H1 (cell line): Measurements from ENCODE around the gene KRT1. TPM values are rescaled to one million over a fixed set of nuclear protein-coding genes. Genes with fewer than 3 reads are reported as not detected.
"Not testable (repeated sequence)": the region's sequence is repeated elsewhere in the genome, so short reads cannot be mapped to it uniquely, and the experiment has no call there.

Source experiments
- CTCF ChIA-PET: fragments of 300-600 bp; sonication (Branson Sonifier 250); formaldehyde crosslinking; loops from one replicate; lab custom pipeline; 2021; ENCODE audit not compliant: partially characterized antibody; lab: Charles Lee
- POLR2A ChIA-PET: fragments of 300-600 bp; sonication (Branson Sonifier 250); formaldehyde crosslinking; loops from one replicate; lab custom pipeline; 2021; ENCODE audit warnings: inconsistent platforms; ENCODE audit not compliant: partially characterized antibody; lab: Charles Lee
- DNase-seq, 2 experiments: peaks; one replicate each; pipeline versions ENCODE4 v3.0.0 to v3.0.0-alpha.2; 2010 to 2022; ENCODE audit warnings: low spot score in 2 of 2, low read depth in 1 of 2, mixed read lengths in 1 of 2
- FAIRE-seq: peaks from 2 replicates; lab custom pipeline; 2011; peaks lifted over from hg19 to GRCh38; lab: Jason Lieb, UNC
- H2AFZ ChIP-seq: 2 replicates; pipeline ENCODE4 v1.8.1; 2012; ENCODE audit warnings: low read length, inconsistent platforms
- H2AK5ac ChIP-seq: 2 replicates; pipeline ENCODE4 v1.6.1; 2013; ENCODE audit warnings: low read depth, low read length
- H2BK120ac ChIP-seq: replicated peaks from 2 replicates; pipeline ENCODE3; 2013; ENCODE audit warnings: low read depth, low read length, inconsistent platforms
- H2BK12ac ChIP-seq: 2 replicates; pipeline ENCODE4 v1.6.1; 2013; ENCODE audit warnings: low read depth, low read length
- H2BK15ac ChIP-seq: 2 replicates; pipeline ENCODE4 v1.6.1; 2013; ENCODE audit warnings: low read length
- H2BK20ac ChIP-seq: 2 replicates; pipeline ENCODE4 v1.6.1; 2013; ENCODE audit warnings: low read length
- H2BK5ac ChIP-seq: 2 replicates; pipeline ENCODE4 v1.6.1; 2013; ENCODE audit warnings: low read depth, low read length
- H3K14ac ChIP-seq: 2 replicates; pipeline ENCODE4 v1.6.1; 2013; ENCODE audit warnings: inconsistent platforms; ENCODE audit not compliant: insufficient read length
- H3K18ac ChIP-seq: 2 replicates; pipeline ENCODE4 v1.6.1; 2013; ENCODE audit warnings: low read length; ENCODE audit errors: extremely low read depth
- H3K23ac ChIP-seq: 2 replicates; pipeline ENCODE4 v1.6.1; 2013; ENCODE audit warnings: inconsistent platforms; ENCODE audit not compliant: insufficient read length
- H3K23me2 ChIP-seq: 2 replicates; pipeline ENCODE4 v1.6.1; 2013; ENCODE audit warnings: low read depth, low read length
- H3K27ac ChIP-seq: 2 replicates; pipeline ENCODE4 v1.6.1; 2011; ENCODE audit warnings: low read depth, low read length, inconsistent platforms
- H3K27me3 ChIP-seq, 4 experiments: replicated peaks in 1 of 4; 1 replicate in 1 of 4; 2 replicates in 3 of 4; pipeline versions ENCODE4 v1.6.1 to v1.8.1; 2011 to 2013; ENCODE audit warnings: low read length in 3 of 4, mild to moderate bottlenecking in 3 of 4, inconsistent platforms in 2 of 4, mixed read lengths in 2 of 4, moderate library complexity in 1 of 4; ENCODE audit not compliant: control insufficient read depth in 3 of 4, insufficient read depth in 3 of 4; ENCODE audit errors: extremely low read depth in 1 of 4
- H3K36me3 ChIP-seq, 4 experiments: 2 replicates each; pipeline versions ENCODE4 v1.6.1 to v1.8.1; 2011 to 2013; ENCODE audit warnings: mild to moderate bottlenecking in 4 of 4, low read length in 3 of 4, moderate library complexity in 2 of 4, control low read depth in 1 of 4, inconsistent platforms in 1 of 4; ENCODE audit not compliant: insufficient read depth in 4 of 4, control insufficient read depth in 2 of 4
- H3K4ac ChIP-seq: replicated peaks from 2 replicates; pipeline ENCODE3; 2013; ENCODE audit warnings: low read length, low read depth, mixed read lengths, inconsistent platforms; ENCODE audit not compliant: insufficient read length
- H3K4me1 ChIP-seq, 4 experiments: replicated peaks in 1 of 4; 1 replicate in 1 of 4; 2 replicates in 3 of 4; pipeline versions ENCODE4 v1.6.1 to v1.8.1; 2011 to 2013; ENCODE audit warnings: low read length in 3 of 4, inconsistent platforms in 2 of 4, mixed read lengths in 1 of 4; ENCODE audit not compliant: insufficient read depth in 4 of 4, control insufficient read depth in 3 of 4
- H3K4me2 ChIP-seq, 2 experiments: 2 replicates each; pipeline versions ENCODE4 v1.6.1 to v1.8.1; 2011 to 2013; ENCODE audit warnings: low read depth in 2 of 2, low read length in 2 of 2, control low read depth in 1 of 2, inconsistent platforms in 1 of 2, mild to moderate bottlenecking in 1 of 2; ENCODE audit not compliant: insufficient read depth in 1 of 2
- H3K4me3 ChIP-seq, 4 experiments: fragments of 200-600, 300-600 bp in 1 of 4; sonication (generic), shearing (Covaris generic), sonication (Bioruptor Twin) in 1 of 4; 2 replicates each; pipeline versions ENCODE4 v1.5.1 to v1.8.1; 2011 to 2016; ENCODE audit warnings: low read length in 4 of 4, low read depth in 3 of 4, control low read depth in 2 of 4, inconsistent platforms in 2 of 4, mild to moderate bottlenecking in 2 of 4, mixed read lengths in 1 of 4, moderate library complexity in 1 of 4; ENCODE audit not compliant: insufficient read depth in 2 of 4; ENCODE audit errors: extremely low read depth in 1 of 4
- H3K56ac ChIP-seq: replicated peaks from 2 replicates; pipeline ENCODE3; 2013; ENCODE audit warnings: low read depth, mild to moderate bottlenecking, mixed read lengths, low read length, inconsistent platforms; ENCODE audit not compliant: insufficient read length
- H3K79me1 ChIP-seq: 2 replicates; pipeline ENCODE4 v1.6.1; 2013; ENCODE audit warnings: low read depth, low read length, control low read depth
- H3K79me2 ChIP-seq, 2 experiments: 2 replicates each; pipeline versions ENCODE4 v1.6.1 to v1.8.1; 2012 to 2013; ENCODE audit warnings: low read length in 2 of 2, mild to moderate bottlenecking in 2 of 2, inconsistent platforms in 1 of 2; ENCODE audit not compliant: insufficient read depth in 2 of 2, control insufficient read depth in 1 of 2
- H3K9ac ChIP-seq, 4 experiments: replicated peaks in 1 of 4; 1 replicate in 1 of 4; 2 replicates in 3 of 4; pipeline versions ENCODE4 v1.6.1 to v1.8.1; 2011 to 2013; ENCODE audit warnings: low read depth in 3 of 4, low read length in 3 of 4, control low read depth in 2 of 4, mild to moderate bottlenecking in 2 of 4, moderate library complexity in 2 of 4, inconsistent platforms in 1 of 4; ENCODE audit errors: extremely low read depth in 1 of 4
- H3K9me3 ChIP-seq, 2 experiments: 2 replicates each; pipeline versions ENCODE4 v1.6.1 to v1.8.1; 2012 to 2013; ENCODE audit warnings: mild to moderate bottlenecking in 2 of 2, moderate library complexity in 2 of 2, control low read depth in 1 of 2, inconsistent platforms in 1 of 2, low read depth in 1 of 2, low read length in 1 of 2, mixed read lengths in 1 of 2; ENCODE audit not compliant: insufficient read depth in 2 of 2
- H4K20me1 ChIP-seq, 2 experiments: replicated peaks in 1 of 2; 2 replicates each; pipeline versions ENCODE3 to v1.8.1; 2011 to 2013; ENCODE audit warnings: inconsistent platforms in 2 of 2, low read length in 2 of 2, mild to moderate bottlenecking in 1 of 2; ENCODE audit not compliant: insufficient read depth in 2 of 2, control insufficient read depth in 1 of 2
- H4K5ac ChIP-seq: 2 replicates; pipeline ENCODE4 v1.6.1; 2013; ENCODE audit warnings: low read length, low read depth, mixed read lengths, inconsistent platforms; ENCODE audit not compliant: insufficient read length
- H4K8ac ChIP-seq: 2 replicates; pipeline ENCODE4 v1.8.0; 2013; ENCODE audit warnings: mild to moderate bottlenecking, moderate library complexity, low read length, inconsistent platforms; ENCODE audit not compliant: insufficient read depth; ENCODE audit errors: extremely low read depth
- H4K91ac ChIP-seq: replicated peaks from 2 replicates; pipeline ENCODE3; 2013; ENCODE audit warnings: low read length, mixed read lengths, inconsistent platforms; ENCODE audit not compliant: insufficient read length
- CREB1 ChIP-seq: IDR thresholded peaks from 2 replicates; pipeline ENCODE4 v1.6.1; 2012; ENCODE audit warnings: inconsistent platforms
- NRF1 ChIP-seq: IDR thresholded peaks from 2 replicates; pipeline ENCODE4 v1.6.1; 2011; ENCODE audit warnings: mild to moderate bottlenecking, low read depth, low read length, improper control_type of control experiment
- PHF8 ChIP-seq: fragments of 200-600 bp; sonication (generic); conservative IDR thresholded peaks from 2 replicates; pipeline ENCODE4 v1.7.1; 2012; ENCODE audit warnings: low read depth, mild to moderate bottlenecking, inconsistent platforms, low read length, moderate library complexity
- POLR2A ChIP-seq, 2 experiments: IDR thresholded peaks; 1 replicate in 1 of 2; 2 replicates in 1 of 2; pipeline ENCODE4 v1.6.1; 2011; ENCODE audit warnings: low read depth in 2 of 2, low read length in 2 of 2, mild to moderate bottlenecking in 2 of 2; ENCODE audit errors: control extremely low read depth in 1 of 2
- WGBS, 2 experiments: shearing (Covaris generic) in 1 of 2; methylation state at CpG; one replicate each; pipeline versions ENCODE4 v1.1.6 to v1.1.7; 2013 to 2015; ENCODE audit warnings: low lambda C conversion rate in 2 of 2, mixed read lengths in 2 of 2, inconsistent platforms in 1 of 2, low coverage in 1 of 2, missing lambda C conversion rate in 1 of 2; ENCODE audit not compliant: insufficient replicate concordance in 2 of 2, insufficient coverage in 1 of 2, insufficient read length in 1 of 2; ENCODE audit errors: extremely low coverage in 1 of 2, missing lambda C conversion rate in 1 of 2; 5-methylcytosine and 5-hydroxymethylcytosine counted together
- polyA plus RNA-seq, 7 experiments: library from polyadenylated mRNA; depleted of rRNA in 3 of 7; stranded (reverse) in 5 of 7; unstranded in 2 of 7; fragments of >200 nt in 5 of 7; fragments of 200-250 nt in 2 of 7; gene quantifications; 1 replicate in 5 of 7; 2 replicates in 1 of 7; 4 replicates in 1 of 7; pipeline versions ENCODE4 v1.2.1 to v1.2.3, GENCODE V29; 2011 to 2013; ENCODE audit warnings: missing spikeins in 2 of 7, mixed read lengths in 2 of 7
- total RNA-seq: library from RNA; stranded (reverse); fragmentation: NEBNext Ultra II Directional; extraction: Animal tissue kit (Norgen Biotek cat#: 25700); gene quantifications from 2 replicates; pipeline ENCODE4 v1.2.1, GENCODE V29; 2021
- TF ChIP-seq, protein P1 (sequence below): IDR thresholded peaks from 2 replicates; pipeline ENCODE4 v1.6.1; 2011; ENCODE audit warnings: low read depth, mild to moderate bottlenecking, low read length; ENCODE audit not compliant: insufficient read depth

KRT1 gene
- total and polyA plus RNA-seq, 2 of the 8 experiments (the other 6 are each of a cell fraction or from before 2014, with no cell fraction given), result not detected

DNA sequence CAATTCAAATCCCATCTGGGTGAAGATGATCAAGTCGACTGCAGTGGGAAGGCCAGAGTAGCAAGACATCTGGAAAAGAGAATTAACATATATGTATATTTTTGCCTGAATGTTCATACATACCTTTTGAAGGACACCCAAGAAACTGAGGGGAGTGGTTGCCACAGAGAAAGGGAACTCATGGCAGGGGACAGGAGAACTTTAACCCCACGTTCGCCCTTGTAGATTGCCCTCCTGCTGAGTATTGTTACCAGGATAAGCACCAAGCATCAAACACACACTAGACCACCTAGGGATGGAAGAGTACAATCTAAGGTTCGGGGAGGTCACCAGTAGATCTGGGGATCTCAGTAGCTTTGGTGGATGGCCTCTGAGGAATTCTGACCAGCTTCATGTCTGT lies 9.7 kb downstream of the KRT1 start (continued):
- no peak for TF ChIP-seq PHF8
- no peak for TF ChIP-seq NRF1
- TF ChIP-seq, protein P1, sequence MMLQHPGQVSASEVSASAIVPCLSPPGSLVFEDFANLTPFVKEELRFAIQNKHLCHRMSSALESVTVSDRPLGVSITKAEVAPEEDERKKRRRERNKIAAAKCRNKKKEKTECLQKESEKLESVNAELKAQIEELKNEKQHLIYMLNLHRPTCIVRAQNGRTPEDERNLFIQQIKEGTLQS, result no peak
- no peak for TF ChIP-seq POLR2A (IDR thresholded peaks at IDR 0.05; ENCODE audit: control extremely low read depth in 1 of 2, low read depth in 2 of 2, low read length in 2 of 2)
- TF ChIP-seq CREB1, result no peak
- TF ChIP-seq, all 59 proteins: peak for 0

DNA sequence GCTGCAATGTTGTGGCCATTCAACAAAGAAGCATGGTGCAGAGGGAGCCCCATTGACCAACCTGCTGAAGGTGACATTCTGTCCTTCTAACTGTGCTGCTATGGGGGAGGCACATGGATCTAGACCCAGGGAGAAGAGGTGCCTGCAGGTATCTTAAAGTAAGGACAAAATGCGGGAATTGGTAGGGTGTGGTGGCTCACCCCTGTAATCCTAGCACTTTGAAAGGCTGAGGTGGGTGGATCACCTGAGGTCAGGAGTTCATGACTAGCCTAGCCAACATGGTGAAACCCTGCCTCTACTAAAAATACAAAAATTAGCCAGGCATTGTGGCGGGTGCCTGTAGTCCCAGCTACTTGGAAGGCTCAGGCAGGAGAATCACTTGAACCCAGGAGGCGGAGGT lies 10.3 kb downstream of the KRT1 start:
- H4K20me1 ChIP-seq, H3K14ac ChIP-seq, H2BK12ac ChIP-seq, H3K9me3 ChIP-seq, H4K5ac ChIP-seq, H2BK5ac ChIP-seq, H2BK15ac ChIP-seq, H3K27ac ChIP-seq, H3K79me1 ChIP-seq, H4K8ac ChIP-seq, H2BK120ac ChIP-seq, H3K4me1 ChIP-seq, H3K79me2 ChIP-seq, H3K9ac ChIP-seq, POLR2A ChIA-PET, H3K4me2 ChIP-seq, H3K36me3 ChIP-seq, H3K27me3 ChIP-seq, H2AK5ac ChIP-seq, H2BK20ac ChIP-seq, H4K91ac ChIP-seq, H2AFZ ChIP-seq, H3K4ac ChIP-seq, H3K23me2 ChIP-seq, H3K56ac ChIP-seq, FAIRE-seq, H3K18ac ChIP-seq, H3K4me3 ChIP-seq, H3K23ac ChIP-seq, DNase-seq: not testable (repeated sequence)
- WGBS, 2 experiments, result 96% methylated on average over 3 of the region's 3 CpGs; no CpG with 5 or more reads in 1 of the 2 experiments
- CTCF ChIA-PET, result interaction anchor here (0.7 to 1.0 kb wide), 2 partner anchors 44 to 212 kb away, joined by 3 to 4 read pairs; no protein-coding TSS in a partner anchor
